Measurements from ENCODE around the gene TTC16. TPM values are rescaled to one million over a fixed set of nuclear protein-coding genes. Genes with fewer than 3 reads are reported as not detected.

Gene TTC16
- total and polyA plus RNA-seq, 2 experiments from 2014 or later, result not detected

Other genes starting within 250 kb of the TTC16 start
- 10.7 and 27.6 TPM in 2 replicates for gene STXBP1, start 103.8 kb upstream of the TTC16 start, total RNA-seq
- 18.0 and 22.6 TPM in 2 replicates for gene STXBP1, start 103.8 kb upstream of the TTC16 start, polyA plus RNA-seq
- not detected in 2 replicates for gene CFAP157, start 9.1 kb upstream of the TTC16 start, total RNA-seq
- gene CFAP157, start 9.1 kb upstream of the TTC16 start, polyA plus RNA-seq, result 0.15 and 0.51 TPM in 2 replicates
- gene PTRH1, start 416 bp upstream of the TTC16 start, total RNA-seq, result 9.8 and 13.5 TPM in 2 replicates
- gene PTRH1, start 416 bp upstream of the TTC16 start, polyA plus RNA-seq, result 24.5 and 25.9 TPM in 2 replicates
- gene TOR2A, start 19.2 kb downstream of the TTC16 start, total RNA-seq, result 16.8 and 17.1 TPM in 2 replicates
- gene TOR2A, start 19.2 kb downstream of the TTC16 start, polyA plus RNA-seq, result 21.3 and 28.8 TPM in 2 replicates
- 0.23 and 0.96 TPM in 2 replicates for gene SH2D3C, start 62.6 kb downstream of the TTC16 start, total RNA-seq
- 0.89 and 2.2 TPM in 2 replicates for gene SH2D3C, start 62.6 kb downstream of the TTC16 start, polyA plus RNA-seq
- gene CDK9, start 70.0 kb downstream of the TTC16 start, total RNA-seq, result 53.5 and 84.6 TPM in 2 replicates
- gene CDK9, start 70.0 kb downstream of the TTC16 start, polyA plus RNA-seq, result 91.4 and 92.3 TPM in 2 replicates
- gene FPGS, start 86.8 kb downstream of the TTC16 start, total RNA-seq, result 27.4 and 30.9 TPM in 2 replicates
- gene FPGS, start 86.8 kb downstream of the TTC16 start, polyA plus RNA-seq, result 48.5 and 52.2 TPM in 2 replicates
- 3.2 and 6.8 TPM in 2 replicates for gene ENG, start 138.6 kb downstream of the TTC16 start, total RNA-seq
- gene ENG, start 138.6 kb downstream of the TTC16 start, polyA plus RNA-seq, result 19.4 and 21.2 TPM in 2 replicates
- gene AK1, start 161.6 kb downstream of the TTC16 start, total RNA-seq, result 28.3 and 39.8 TPM in 2 replicates
- 85.9 and 91.3 TPM in 2 replicates for gene AK1, start 161.6 kb downstream of the TTC16 start, polyA plus RNA-seq
- gene ST6GALNAC6, start 183.5 kb downstream of the TTC16 start, total RNA-seq, result 31.8 and 37.3 TPM in 2 replicates
- 47.7 and 61.2 TPM in 2 replicates for gene ST6GALNAC6, start 183.5 kb downstream of the TTC16 start, polyA plus RNA-seq
- gene ST6GALNAC4, start 201.0 kb downstream of the TTC16 start, total RNA-seq, result 13.2 and 14.6 TPM in 2 replicates
- gene ST6GALNAC4, start 201.0 kb downstream of the TTC16 start, polyA plus RNA-seq, result 14.3 and 15.2 TPM in 2 replicates
- 1.6 and 3.7 TPM in 2 replicates for gene PIP5KL1, start 214.7 kb downstream of the TTC16 start, total RNA-seq
- 1.4 and 2.5 TPM in 2 replicates for gene PIP5KL1, start 214.7 kb downstream of the TTC16 start, polyA plus RNA-seq
- gene DPM2, start 221.8 kb downstream of the TTC16 start, total RNA-seq, result 19.2 and 22.4 TPM in 2 replicates
- gene DPM2, start 221.8 kb downstream of the TTC16 start, polyA plus RNA-seq, result 57.1 and 61.9 TPM in 2 replicates

Data from hepatocyte (in vitro differentiated cells).